ENCODE data around the gene EGR2. TPM values are rescaled to one million over a fixed set of nuclear protein-coding genes. Genes with fewer than 3 reads are reported as not detected.

EGR2 gene
- 0.30 TPM for total RNA-seq

DNA sequence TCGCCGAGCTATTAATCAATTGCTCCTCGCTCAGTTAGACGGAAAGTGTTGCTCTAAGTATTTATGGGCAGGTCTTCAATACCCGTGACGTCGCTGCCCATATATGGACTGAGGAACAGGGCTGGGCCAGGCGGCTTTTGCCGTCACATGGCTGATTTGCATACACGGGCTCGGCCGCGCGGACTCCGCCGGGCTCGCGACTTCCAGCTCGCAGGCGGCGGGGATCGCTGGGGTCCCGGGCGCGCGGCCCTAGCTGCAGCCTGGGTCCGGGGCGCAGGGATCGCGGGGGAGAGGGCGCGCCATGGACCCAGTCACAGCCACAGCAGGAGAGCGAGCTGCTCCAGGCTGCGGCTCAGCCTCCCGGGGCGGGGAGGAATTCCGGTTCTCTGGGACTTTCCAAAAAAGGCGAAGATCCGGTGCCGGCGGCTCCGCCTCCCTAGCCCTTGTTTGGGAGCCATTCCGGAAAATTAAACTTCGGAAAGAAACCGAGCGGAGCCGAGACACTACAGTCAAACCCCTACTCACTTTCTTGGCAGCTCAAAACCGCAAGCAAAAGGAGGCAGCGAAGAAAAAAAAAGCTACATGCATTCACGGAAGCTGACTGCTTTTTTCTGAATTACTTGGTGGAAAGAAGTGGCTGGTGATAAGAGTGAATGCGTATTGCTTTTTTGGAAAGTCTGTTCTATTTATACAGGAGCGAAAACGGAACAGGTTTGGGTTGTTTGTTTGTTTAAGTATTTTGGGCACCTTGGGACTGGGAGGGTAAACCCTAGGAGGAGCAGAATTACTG, at the start of gene EGR2:
Gene EGR2 (minus strand): TSS at position 36 of the 790 bp plus-strand sequence. CDS start 337 bp downstream, outside the sequence.
- DNase-seq (ENCODE audit: low spot score) (peak; percentile 94), ATAC-seq (peak; percentile 82)

DNA sequence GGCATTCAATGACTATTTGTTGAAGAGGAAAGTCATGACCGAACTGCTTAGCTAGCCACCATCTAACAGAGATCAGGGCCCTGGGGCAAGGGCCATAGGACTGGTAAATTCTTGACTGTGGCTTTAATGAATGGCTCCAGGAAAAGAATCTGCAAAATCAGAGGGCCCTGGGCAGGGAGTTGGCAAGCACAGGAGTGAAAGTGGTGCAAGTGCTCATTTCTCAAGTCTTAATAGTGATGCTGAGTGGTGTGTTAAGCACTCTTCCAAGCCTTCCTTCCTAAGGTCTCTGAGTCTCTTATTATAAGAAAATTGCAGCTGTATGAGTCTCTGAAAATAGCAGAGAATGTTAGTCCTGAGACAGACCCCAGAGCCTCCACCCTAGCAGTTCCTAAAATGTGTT, 46.3 kb upstream of the EGR2 start:
- ATAC-seq (no peak), DNase-seq (ENCODE audit: low spot score) (no peak)

- no peak for ATAC-seq
Observed at GRCh38 chr10:62861507-62861906, 45.3 kb upstream of the EGR2 start.

DNA sequence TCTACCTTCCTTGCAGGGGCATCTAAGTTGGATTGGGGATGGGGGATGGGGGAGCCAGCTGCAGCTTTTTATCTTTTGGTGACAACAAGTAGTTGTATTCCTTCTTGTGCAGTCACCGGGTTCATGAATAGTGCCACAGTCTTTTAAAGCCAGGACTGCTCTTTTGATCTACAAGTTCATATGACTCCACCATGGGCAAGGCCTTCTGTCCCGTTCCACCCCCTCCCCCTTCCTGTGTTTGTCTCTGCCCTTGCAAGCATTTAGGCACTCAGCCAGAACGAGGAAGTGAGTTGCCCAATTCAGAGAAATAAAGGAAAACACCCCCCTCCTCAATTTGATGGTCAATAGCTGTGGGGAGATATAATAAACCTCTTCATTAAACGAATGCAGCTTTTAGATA, 44.8 kb upstream of the EGR2 start:
- no peak for ATAC-seq
- DNase-seq (ENCODE audit: low spot score), result no peak

More at GRCh38 chr10:62861507-62861906, 45.3 kb upstream of the EGR2 start:
- DNase-seq (ENCODE audit: low spot score), result no peak

DNA sequence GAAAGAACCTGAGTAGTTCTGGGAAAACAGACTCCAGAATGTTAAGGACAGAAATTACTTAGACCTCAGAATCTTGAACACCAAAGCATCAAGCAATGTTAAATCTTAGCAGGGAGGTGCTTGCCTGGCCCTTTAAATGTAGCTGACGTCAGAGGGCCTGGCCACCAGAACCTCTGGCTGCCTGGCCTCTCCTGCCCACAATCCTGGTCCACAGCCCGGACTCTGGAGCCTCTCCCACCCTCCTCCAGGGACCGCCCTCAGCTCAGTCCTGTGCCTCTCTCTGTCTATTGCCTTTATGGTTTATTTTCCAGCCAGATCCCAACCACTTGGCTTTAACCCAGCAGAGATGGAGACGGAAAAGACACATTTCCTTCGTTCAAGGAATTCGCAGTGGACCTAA, 42.2 kb upstream of the EGR2 start:
- DNase-seq (ENCODE audit: low spot score) (no peak), ATAC-seq (peak; percentile 41)

DNA sequence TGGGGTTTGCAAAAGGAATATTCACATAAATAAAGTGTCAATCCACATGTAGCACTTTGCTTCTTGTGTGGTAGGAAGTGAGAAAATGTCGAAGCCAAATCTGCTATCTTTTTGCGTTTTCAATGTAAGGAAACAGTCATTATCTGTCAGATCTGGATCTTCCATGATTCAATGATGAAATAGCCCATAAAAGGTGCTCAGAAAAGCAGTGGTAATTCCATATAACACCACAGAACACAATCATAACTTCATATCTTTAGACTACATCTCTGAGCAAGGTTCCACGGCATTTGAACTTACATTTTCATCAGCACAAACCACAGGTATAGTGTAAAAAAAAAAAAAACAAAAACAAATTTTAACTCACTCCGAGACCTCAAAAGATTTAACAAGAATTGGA, 39.9 kb upstream of the EGR2 start:
- no peak for ATAC-seq
- no peak for DNase-seq (ENCODE audit: low spot score)

DNA sequence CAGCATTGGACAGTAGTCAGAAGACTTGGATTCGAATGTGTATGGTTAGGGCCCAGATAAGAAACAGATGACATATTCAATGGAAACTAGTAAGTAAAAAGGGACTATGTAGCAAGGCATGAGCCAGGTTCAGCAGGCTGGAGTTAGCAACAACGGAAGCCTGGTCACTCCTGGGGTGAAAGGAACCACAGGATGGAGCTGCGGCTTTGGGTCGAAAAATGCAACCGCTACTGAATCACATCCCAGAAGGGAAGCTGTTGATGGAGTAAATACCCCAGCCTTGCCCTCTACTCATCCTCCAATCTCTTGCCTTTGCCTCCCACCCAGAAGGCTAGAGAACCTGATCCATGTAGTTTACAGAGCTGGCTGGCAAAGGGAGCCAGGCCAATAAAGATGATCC, 37.5 kb upstream of the EGR2 start:
- DNase-seq (ENCODE audit: low spot score), result no peak
- no peak for ATAC-seq

- DNase-seq (ENCODE audit: low spot score) (no peak), ATAC-seq (no peak)
Observed at GRCh38 chr10:62852961-62853702, 37.0 kb upstream of the EGR2 start.

GRCh38 chr10:62851442-62851841, 35.3 kb upstream of the EGR2 start:
- DNase-seq (ENCODE audit: low spot score) (no peak), ATAC-seq (no peak)

DNA sequence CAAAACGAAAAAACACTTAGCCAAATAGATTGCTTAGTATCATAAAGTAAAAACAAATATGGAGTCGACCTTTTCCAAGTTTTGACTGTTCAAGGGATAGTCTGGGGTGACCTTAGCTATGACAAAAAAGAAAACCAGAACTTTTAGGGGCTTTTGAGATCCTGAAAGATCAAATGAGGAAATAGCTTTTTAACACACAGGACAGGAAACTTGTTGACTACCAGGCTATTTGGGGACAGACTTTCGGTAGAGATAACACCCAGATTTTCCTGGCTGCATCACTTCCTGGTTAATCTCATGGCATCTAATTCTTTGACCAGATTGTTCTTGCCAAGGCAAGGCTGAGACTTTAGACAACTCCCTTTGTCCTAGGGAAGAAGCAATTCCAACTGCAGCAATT, 34.5 kb upstream of the EGR2 start:
- ATAC-seq (no peak), DNase-seq (ENCODE audit: low spot score) (no peak)

GRCh38 chr10:62847433-62847832, 31.3 kb upstream of the EGR2 start:
- no peak for ATAC-seq
- DNase-seq (ENCODE audit: low spot score), result no peak

DNA sequence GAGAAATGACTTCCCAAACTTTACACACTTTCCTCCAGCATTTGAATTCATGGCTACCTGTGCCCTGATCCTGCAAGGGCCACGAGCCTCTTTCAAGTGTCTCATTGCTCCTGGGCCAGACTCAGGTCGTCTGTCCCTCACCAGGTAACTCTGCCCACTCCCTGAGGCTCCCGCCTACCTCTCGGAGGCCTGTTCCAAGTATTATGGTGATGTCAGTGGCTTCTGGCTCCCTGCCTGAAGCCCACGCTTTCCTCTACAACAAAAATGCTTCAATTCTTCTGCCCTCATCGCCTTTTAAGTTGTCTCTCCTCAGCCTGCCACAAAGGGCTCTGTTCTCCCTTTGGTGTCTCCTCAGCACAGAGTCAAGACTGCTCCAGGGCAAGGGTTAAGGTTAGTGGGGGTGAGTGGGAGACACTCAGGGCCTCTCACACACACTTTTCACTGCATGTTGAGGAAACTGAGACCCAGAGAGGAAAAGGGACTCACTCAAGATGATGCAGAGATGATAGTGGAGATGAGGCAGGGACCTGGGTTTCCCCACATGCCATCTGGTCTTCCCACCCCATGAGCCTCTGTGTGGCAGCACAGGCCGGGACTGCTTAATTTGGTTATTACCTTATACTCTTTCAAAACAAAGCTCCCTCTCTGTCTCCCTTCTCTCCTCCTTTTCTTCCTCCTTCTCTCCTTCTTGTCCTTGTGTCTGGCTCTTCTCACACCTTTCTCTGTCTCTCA, 28.3 kb upstream of the EGR2 start:
- ATAC-seq (no peak), DNase-seq (ENCODE audit: low spot score) (no peak)

DNA sequence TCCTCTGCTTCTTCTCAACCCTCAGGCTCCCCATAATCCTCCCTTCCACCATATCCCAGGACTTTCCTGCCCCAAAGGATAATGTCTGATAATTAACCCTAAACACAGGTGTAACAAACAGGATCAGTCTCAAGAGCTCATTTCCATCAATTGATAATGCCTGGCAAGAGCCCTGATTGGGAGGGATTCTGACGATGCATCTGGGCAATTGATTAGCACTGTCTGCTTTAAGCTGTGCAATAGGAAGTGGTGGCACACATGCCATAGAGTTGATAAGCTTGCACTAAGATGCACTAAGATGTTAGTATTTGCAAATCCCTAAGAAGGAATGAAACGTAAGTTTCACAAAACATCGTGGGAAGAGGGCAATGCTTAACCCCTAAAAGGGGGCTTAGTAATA, 27.4 kb upstream of the EGR2 start:
- no peak for ATAC-seq
- no peak for DNase-seq (ENCODE audit: low spot score)

GRCh38 chr10:62842983-62843382, 26.8 kb upstream of the EGR2 start:
- no peak for ATAC-seq
- no peak for DNase-seq (ENCODE audit: low spot score)

GRCh38 chr10:62839590-62839989, 23.4 kb upstream of the EGR2 start:
- no peak for ATAC-seq
- DNase-seq (ENCODE audit: low spot score), result no peak

DNA sequence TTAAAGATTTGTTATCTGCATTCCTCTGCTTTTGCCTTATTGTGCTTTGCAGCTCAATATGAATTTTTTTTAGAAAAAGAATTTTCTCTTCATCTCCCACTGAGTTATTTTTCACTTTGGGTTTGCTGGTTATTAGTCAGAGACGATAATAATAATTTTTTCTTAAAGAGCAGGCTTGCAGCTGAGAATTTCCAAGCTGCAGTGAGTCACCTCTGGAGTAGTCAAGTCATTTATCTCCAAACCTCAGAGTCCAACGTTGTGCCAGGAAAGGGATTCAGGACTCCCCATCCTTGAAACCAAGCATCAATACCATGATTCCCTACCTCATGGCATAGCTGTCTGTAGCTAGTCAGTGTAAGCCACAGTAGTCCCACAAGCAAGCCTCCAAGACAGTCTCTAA, 15.2 kb upstream of the EGR2 start:
- DNase-seq (ENCODE audit: low spot score), result no peak
- no peak for ATAC-seq

- ATAC-seq (no peak), DNase-seq (ENCODE audit: low spot score) (no peak)
Observed at GRCh38 chr10:62830679-62831078, 14.5 kb upstream of the EGR2 start.

GRCh38 chr10:62829622-62830021, 13.5 kb upstream of the EGR2 start:
- DNase-seq (ENCODE audit: low spot score), result no peak
- ATAC-seq, result no peak

GRCh38 chr10:62826273-62826672, 10.1 kb upstream of the EGR2 start:
- ATAC-seq (no peak), DNase-seq (ENCODE audit: low spot score) (no peak)

GRCh38 chr10:62820586-62820985, 4.4 kb upstream of the EGR2 start:
- DNase-seq (ENCODE audit: low spot score) (no peak), ATAC-seq (no peak)

DNA sequence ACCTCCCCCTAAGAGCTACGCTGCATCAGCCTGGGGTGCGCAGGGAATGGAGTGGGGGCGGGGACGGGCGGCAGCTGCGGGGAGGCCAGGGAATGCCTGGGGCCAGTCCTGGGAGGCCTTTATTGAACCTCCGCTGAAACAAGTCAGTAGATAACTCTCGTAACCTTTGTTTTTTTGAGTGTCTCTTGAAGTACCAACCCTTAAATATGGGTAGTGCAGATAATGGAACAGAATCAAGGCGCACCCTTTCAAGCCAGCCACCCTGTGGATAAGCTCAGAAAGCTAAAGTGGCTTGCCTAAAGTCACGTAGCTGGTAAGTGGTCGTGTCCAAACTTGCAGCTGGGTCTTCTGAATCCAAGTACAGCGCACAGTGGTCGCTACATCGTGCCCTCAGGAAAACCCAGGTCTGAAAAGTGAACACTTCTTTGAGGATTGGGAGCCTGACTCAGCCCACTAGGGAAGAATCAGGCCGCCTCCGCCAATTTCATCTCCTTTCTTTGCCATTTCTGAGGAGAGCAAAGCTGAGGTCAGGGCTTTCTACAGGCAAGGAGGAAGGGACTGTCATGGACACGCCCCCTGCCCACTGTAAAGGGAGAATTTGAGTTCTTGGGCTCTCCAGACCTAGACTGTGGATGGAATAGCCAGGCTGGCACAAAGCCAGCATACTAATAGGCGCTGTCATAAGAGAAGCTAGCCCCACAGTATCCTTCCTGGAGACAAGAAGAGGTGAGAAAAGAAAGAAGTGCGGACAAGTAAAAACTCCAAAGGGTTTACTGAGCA, 3.2 kb upstream of the EGR2 start:
- ATAC-seq (no peak), DNase-seq (ENCODE audit: low spot score) (no peak)

Measured in left lobe of liver (tissue), 2 donors.